LNCaP clone FGC (cell line): Measurements from ENCODE around the gene REL.
A peak's percentile ranks its signal among the peaks of the same experiment; 100 is the strongest.
"Not testable (repeated sequence)": the region's sequence is repeated elsewhere in the genome, so short reads cannot be mapped to it uniquely, and the experiment has no call there.

Experiments used
- DNase-seq: peaks from one replicate; pipeline ENCODE4 v3.0.0-alpha.2; 2011; ENCODE audit warnings: low read depth
- H3K4me3 ChIP-seq: 2 replicates; pipeline ENCODE4 v1.5.1; 2011; ENCODE audit warnings: mild to moderate bottlenecking, low read depth, low read length, control low read depth
- CTCF ChIP-seq: IDR thresholded peaks from 2 replicates; pipeline ENCODE4 v1.5.1; 2012; ENCODE audit warnings: mild to moderate bottlenecking; ENCODE audit not compliant: control insufficient read depth, insufficient read depth; ENCODE audit errors: extremely low read depth

Gene REL

GRCh38 chr2:60880643-60881046 is 729 bp upstream of the REL start:
- no peak for DNase-seq
- TF ChIP-seq CTCF: no peak
- peak overlapping the region; percentile 68 for H3K4me3 ChIP-seq

- no peak for TF ChIP-seq CTCF
- DNase-seq: no peak
- peak overlapping the region; percentile 68 for H3K4me3 ChIP-seq
Measured at GRCh38 chr2:60882971-60883753, 1.8 kb downstream of the REL start.

- no peak for DNase-seq
- no peak for TF ChIP-seq CTCF
- no peak overlapping the region; the same call in 1 of the 2 replicates for H3K4me3 ChIP-seq
Measured at GRCh38 chr2:60883896-60884295, 2.5 kb downstream of the REL start.

GRCh38 chr2:60884800-60885199 is 3.4 kb downstream of the REL start:
- DNase-seq: no peak
- no peak overlapping the region for H3K4me3 ChIP-seq
- TF ChIP-seq CTCF: no peak

- no peak for DNase-seq
- no peak overlapping the region for H3K4me3 ChIP-seq
- TF ChIP-seq CTCF: no peak
Measured at GRCh38 chr2:60885683-60886082, 4.3 kb downstream of the REL start.

GRCh38 chr2:60886991-60887390 is 5.6 kb downstream of the REL start:
- H3K4me3 ChIP-seq: no peak overlapping the region
- no peak for DNase-seq
- TF ChIP-seq CTCF: no peak

- no peak overlapping the region for H3K4me3 ChIP-seq
- no peak for DNase-seq
- no peak for TF ChIP-seq CTCF
Measured at GRCh38 chr2:60888853-60889252, 7.5 kb downstream of the REL start.

- H3K4me3 ChIP-seq, DNase-seq: not testable (repeated sequence)
Measured at GRCh38 chr2:60889581-60890392, 8.4 kb downstream of the REL start.
